Stromal cell of bone marrow (primary cell): ENCODE data around the gene GPR3.
"Not testable (repeated sequence)": the region's sequence is repeated elsewhere in the genome, so short reads cannot be mapped to it uniquely, and the experiment has no call there.

Experiments used
- DNase-seq: peaks from one replicate; pipeline ENCODE4 v3.0.0-alpha.2; 2012; ENCODE audit warnings: low read depth

The GPR3 gene

GRCh38 chr1:27380224-27380623 lies 12.2 kb upstream of the GPR3 start:
- no peak for DNase-seq

DNA sequence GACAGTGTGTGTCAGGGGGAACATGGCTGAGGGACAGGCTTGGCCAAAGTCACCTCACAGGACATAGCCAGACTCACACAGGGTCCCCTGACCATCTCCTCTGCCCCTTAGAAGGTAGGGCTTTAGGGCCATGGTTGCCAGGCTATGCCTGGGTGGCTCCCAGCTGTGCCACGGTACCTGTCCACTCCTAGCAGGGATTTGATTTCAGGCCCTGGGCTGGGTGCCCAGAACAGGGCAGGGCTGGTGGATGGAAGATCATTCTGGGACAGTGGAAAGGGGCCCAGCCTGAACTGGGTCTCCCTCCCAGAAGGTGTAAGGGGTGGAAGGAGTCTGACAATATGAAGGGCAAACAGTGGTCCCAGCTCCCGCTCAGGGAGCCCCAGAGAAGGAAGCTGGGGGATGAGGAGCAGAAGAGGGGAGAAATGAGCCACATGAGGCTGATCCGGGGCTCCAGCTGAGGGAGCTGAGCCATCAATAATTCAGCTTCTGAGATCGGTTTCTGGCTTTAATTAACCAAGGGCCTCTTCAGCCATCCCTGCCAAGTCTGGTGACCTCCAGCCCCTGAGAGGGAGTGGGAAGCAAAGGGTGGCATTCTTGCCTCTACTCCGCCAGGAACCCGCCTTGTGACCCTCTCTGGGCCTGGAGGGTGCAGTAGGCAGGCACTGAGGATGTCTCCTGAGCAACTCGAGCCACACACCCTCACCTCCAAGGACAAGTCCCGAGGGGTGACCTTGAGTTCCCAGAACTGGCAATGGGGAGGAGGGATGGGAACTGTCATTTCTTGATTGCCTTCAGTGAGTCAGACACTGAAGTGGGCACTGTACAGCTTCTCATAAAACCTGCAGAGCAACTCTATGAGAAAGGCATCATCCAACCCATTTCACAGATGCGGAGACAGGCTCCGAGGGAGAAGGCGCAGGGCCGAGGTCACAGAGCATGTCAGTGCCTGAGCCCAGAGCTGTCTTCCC lies 11.4 kb upstream of the GPR3 start:
- DNase-seq = no peak

- no peak for DNase-seq
Measured at GRCh38 chr1:27381969-27382762, 10.3 kb upstream of the GPR3 start.

DNA sequence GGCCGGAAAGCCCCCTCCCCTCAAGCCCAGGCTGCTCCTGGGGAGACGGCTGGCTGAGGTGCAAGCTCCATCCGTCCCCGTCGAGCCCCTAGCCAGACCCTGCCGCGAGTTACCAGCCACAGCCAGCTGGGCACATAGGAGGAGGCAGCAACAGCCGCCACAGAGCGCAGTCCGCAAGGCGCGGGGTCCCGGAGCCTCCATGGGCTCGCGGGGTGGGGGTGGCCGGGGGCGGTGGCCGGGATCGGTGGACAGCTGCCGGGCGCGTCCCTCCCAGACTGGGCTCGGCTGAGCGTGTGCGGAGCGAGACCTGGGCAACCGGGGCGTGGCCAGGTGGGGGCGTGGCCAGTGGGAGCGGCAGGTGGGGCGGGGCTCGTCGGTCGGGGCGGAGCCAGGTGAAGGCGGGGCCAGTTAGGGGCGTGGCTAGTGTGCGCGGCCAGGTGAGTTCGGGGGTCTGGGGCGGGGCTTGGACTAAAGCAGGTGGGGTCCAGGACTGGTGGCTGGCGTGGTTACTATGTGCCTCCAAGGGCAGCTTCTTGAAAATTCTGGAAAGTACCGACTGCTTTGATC lies 9.3 kb upstream of the GPR3 start, which contains the start of gene CD164L2:
CD164L2 (minus strand) TSS at position 295 of the 567 bp plus-strand sequence; CDS start at position 201, 94 bp downstream.
- DNase-seq = no peak

DNA sequence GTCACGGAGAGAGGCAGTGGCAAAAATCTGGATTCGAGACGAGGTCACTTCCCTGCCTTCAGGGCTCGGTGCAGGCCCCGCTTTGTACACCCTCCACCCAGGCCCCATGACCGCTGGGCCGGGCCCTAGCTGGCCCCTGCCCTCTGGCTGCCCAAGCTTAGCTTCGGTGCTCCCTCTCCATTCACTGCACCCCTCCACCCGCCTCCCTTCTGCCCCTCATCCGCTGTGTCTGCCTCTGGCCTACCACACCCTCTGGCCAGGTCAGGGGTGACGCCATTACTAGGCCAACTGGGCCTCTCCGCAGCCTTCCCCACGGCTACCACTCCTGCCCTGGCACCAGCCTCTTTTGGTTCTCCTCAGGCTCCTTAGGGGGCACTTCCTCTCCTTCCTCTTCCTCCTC lies 8.8 kb upstream of the GPR3 start:
- DNase-seq = no peak

GRCh38 chr1:27384797-27385196 lies 7.6 kb upstream of the GPR3 start:
- DNase-seq = not testable (repeated sequence)

DNA sequence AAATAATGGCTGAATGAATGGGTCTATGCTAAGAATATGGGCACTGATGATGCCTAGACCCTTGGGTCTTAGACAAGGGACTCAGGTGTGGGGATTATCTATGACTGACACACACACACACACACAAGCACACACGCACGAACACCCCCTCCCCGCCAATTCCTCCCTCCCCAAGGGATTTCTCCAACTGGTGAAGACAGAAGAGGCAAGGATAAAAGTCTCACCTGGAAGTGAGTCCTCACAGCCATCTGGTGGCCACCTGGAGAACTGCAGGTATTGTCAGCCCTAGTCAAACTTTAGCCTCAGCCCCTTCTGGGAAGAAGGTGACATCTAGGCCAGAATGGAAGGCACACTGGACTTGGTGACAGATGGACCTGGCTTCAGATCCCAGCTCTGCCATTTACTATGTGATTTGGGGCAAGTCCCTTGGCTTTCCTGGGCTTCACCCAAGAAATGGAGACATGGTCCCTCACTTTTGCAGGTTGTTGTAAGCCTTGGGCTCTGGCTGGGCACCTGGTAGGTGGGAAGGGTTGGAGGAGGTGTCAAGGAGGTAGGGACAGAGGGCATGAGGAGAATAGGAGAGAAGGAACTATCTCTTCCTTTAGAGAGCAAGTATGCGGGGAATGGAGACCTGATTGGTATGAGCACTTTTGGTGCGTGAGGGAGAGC lies 4.0 kb upstream of the GPR3 start:
- no peak for DNase-seq

GRCh38 chr1:27391511-27392095 lies 819 bp upstream of the GPR3 start:
- no peak for DNase-seq

DNA sequence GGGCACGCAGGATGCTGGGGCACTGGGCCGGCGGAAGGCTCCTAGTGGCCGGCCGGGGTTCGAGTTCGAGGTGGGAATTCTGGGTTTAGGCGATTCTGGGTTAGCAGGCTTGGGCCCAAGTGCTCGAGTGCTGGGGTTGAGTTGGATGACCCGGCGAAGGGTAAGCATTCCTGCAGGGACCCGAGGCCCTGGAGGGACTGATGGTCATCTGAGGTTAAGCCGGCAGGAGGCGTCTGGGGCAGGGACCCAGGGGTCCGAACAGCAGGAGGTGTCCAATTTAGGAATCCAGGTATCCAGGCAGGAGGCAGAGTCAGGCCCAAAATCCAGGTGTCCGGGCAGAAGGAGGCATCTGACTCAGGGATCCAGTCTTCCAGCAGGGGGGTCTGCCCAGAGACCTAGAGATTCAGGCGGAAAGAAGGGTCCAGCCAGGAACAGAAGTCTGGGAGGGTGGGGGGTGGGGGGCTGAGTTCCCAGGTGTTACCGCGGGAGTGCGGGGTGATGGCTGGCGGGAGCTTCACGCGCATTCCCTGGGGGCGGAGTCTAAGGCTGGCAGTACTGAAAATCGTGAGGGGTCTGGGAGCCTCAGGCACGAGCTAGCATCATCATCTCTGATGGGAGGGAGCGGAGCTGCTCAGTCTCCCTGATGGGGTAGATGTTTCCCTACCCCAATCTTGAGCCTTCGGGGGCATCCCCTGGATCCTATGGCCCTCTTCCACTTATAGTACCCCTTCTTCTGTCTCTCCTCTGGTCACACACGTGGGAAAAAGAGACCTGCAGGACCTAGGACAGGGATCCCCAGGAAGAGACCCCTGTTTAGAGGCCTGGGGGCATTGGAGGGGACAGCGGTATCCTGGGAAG lies 585 bp downstream of the GPR3 start:
- DNase-seq = no peak

DNA sequence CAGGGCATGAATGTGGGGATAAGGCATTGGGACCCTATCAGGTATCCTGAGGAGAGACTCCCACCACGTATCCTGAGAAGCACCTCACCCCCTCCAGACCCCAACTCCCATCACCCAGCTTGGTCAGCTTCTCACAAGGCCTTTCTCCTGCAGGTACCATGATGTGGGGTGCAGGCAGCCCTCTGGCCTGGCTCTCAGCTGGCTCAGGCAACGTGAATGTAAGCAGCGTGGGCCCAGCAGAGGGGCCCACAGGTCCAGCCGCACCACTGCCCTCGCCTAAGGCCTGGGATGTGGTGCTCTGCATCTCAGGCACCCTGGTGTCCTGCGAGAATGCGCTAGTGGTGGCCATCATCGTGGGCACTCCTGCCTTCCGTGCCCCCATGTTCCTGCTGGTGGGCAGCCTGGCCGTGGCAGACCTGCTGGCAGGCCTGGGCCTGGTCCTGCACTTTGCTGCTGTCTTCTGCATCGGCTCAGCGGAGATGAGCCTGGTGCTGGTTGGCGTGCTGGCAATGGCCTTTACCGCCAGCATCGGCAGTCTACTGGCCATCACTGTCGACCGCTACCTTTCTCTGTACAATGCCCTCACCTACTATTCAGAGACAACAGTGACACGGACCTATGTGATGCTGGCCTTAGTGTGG lies 1.3 kb downstream of the GPR3 start:
- DNase-seq = no peak

DNA sequence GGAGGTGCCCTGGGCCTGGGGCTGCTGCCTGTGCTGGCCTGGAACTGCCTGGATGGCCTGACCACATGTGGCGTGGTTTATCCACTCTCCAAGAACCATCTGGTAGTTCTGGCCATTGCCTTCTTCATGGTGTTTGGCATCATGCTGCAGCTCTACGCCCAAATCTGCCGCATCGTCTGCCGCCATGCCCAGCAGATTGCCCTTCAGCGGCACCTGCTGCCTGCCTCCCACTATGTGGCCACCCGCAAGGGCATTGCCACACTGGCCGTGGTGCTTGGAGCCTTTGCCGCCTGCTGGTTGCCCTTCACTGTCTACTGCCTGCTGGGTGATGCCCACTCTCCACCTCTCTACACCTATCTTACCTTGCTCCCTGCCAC lies 1.8 kb downstream of the GPR3 start:
- no peak for DNase-seq

- DNase-seq = no peak
Measured at GRCh38 chr1:27394925-27395324, 2.5 kb downstream of the GPR3 start.

DNA sequence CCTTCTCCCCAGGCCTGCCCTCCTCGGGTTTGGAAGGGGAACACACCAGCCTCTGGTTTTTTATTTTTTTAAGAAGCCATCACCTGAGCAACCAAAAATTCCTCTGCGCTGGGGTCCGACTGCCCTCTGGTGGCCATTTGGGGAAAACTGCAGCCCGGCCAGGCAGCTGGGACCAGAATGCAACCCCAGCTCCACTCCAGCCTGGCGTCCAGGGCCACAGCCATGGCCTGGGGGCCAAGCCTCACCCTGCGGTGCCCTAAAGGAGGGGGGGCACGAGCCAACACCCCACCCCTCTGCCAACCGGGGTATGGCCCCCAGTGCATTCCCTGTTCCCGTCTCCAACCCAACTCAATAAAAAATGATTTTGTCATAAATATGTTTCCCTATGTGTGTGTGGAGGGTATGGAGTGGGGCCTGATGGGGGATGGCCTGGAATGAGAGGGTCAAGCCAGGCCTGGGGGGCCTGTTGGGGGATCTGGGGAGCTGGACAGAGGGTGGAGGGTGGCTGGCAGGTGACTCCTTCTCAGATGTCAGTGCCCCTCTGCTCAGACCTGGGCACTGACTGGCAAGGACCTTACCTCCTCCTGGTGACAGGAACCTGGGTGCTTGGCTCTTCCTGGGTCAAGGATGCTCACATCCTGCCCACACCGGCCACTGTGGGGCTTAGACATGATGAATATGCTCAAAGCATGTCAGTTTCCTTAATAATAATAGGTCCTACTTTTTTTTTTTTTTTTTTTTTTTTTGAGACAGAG lies 3.2 kb downstream of the GPR3 start:
- no peak for DNase-seq

GRCh38 chr1:27397110-27397509 lies 4.7 kb downstream of the GPR3 start:
- no peak for DNase-seq

DNA sequence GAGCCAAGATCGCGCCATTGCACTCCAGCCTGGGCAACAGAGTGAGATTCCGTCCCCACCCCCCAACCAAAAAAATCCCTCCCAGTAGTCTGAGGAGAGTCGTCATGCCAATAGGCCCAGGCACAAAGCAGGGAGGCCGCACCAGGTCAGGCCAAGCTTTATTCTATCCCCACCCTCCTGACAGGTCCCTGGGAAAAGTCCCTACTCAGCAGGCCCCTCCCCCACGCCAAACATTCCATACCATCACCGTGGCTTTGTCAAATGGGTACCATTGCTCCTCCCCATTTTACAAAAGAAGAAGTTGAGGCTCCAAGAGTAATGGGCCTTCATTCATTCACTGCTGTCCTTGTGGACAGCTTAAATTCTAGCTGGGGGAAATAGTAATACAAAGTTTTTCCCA lies 5.3 kb downstream of the GPR3 start:
- no peak for DNase-seq

DNA sequence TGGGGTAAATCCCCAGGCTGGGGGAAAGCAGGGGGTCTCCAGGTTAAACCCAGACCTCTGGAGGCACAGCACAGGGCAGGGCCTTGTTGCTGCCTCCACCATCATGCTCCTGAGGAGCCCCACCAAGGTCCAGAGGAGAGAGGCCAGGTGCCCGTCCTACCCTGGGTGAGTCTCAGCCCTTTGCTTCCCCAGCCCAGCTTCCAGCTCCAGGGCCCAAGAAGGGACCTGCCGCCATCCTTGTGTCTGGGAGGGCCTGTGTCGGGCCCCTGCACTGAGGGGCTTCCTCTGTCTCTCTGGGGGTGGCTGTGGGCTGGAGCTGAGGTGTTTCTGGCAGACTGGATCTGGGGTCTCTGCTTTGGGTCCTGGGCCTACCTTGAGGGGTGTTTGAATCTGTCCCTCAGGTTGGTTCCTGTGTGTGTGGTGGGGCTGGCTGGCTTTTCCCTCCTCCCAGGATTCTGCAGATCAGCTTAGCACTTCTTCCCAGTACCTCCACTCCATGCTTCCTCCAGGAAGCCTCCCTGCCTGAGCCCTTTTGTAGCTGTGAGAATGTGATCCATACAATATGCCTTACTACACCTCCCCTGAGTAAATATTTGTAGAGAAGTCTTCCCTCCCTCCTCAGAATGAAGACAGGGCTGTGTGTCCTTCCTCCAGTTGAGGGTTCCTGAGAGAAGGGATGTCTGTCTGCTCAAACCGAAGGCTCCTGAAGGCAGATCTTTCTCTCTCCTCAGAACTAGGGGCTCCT lies 6.2 kb downstream of the GPR3 start:
- no peak for DNase-seq

DNA sequence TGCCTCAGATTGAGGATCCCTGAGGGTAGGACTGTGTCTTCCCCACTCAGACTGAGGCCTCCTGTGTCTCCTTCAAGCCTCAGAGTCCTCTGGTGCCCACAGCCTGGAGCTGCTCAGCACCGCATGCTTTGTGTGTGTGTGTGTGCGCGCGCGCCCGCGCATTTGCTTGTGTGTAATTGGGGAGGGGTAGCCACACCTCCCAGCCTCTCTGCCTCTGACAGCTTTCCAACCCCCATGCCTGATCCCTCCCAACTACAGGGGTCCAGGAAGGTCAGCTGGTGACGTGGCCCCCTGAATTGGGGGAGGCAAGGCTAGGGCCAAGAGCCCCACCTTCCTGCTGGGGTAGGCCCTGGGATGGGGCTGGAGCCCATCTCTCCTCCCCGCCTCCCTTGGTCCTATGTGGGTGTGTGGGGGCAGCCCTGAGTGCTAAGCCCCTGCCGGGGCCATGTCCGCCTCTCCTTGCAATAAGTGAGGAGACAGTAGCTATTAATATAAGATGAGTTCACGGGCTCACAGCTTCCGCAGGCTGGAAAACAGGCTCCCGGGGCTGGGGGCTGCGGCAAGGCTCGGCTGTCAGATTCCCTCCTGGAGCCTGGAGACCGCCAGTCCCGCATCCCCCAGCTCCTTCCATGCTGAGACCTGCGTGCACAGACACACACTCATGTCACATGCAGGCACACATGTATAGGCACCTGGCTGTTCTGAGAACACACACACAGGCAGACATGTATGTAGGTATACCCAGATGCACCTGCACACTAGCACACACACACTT lies 7.0 kb downstream of the GPR3 start:
- DNase-seq = no peak
